ENCODE data around the gene SYT8.
"Not testable (repeated sequence)": the region's sequence is repeated elsewhere in the genome, so short reads cannot be mapped to it uniquely, and the experiment has no call there.

SYT8 gene

GRCh38 chr11:1805525-1805924, 29.3 kb upstream of the SYT8 start:
- Histone ChIP-seq H3K36me3 (ENCODE audit: control insufficient read depth in 2 of 2, insufficient read depth in 2 of 2, low read length in 2 of 2) (no peaks in the 10 kb centered on the region), H3K4me1 (ENCODE audit: control insufficient read depth, insufficient read depth, low read length) (no peaks in the 10 kb centered on the region), H3K9ac (ENCODE audit: low read length in 2 of 2) (no peak overlapping the region), H3K27ac (ENCODE audit: low read length) (no peak overlapping the region), H3K4me3 (ENCODE audit: low read length in 2 of 2) (no peak overlapping the region), H3K27me3 (ENCODE audit: control insufficient read depth in 1 of 2, insufficient read depth in 2 of 2, low read length in 2 of 2) (peaks cover 2 to 9% of the 10 kb centered on the region in 2 donors), H3K9me3 (ENCODE audit: control insufficient read depth in 2 of 2, low read length in 2 of 2) (no peaks in the 10 kb centered on the region)

GRCh38 chr11:1807264-1807995, 27.4 kb upstream of the SYT8 start:
- Histone ChIP-seq H3K9me3 (ENCODE audit: control insufficient read depth in 2 of 2, low read length in 2 of 2) (peaks cover 3 to 4% of the 10 kb centered on the region in 2 donors), H3K27me3 (ENCODE audit: control insufficient read depth in 1 of 2, insufficient read depth in 2 of 2, low read length in 2 of 2) (peaks cover 2 to 12% of the 10 kb centered on the region in 2 donors), H3K4me3 (ENCODE audit: low read length in 2 of 2) (no peak overlapping the region), H3K27ac (ENCODE audit: low read length) (no peak overlapping the region), H3K36me3 (ENCODE audit: control insufficient read depth in 2 of 2, insufficient read depth in 2 of 2, low read length in 2 of 2) (no peaks in the 10 kb centered on the region), H3K4me1 (ENCODE audit: control insufficient read depth, insufficient read depth, low read length) (no peaks in the 10 kb centered on the region), H3K9ac (ENCODE audit: low read length in 2 of 2) (no peak overlapping the region)

GRCh38 chr11:1810761-1811160, 24.0 kb upstream of the SYT8 start:
- Histone ChIP-seq H3K4me3 (ENCODE audit: low read length in 2 of 2) (no peak overlapping the region), H3K27me3 (ENCODE audit: control insufficient read depth in 1 of 2, insufficient read depth in 2 of 2, low read length in 2 of 2) (peaks cover 3 to 7% of the 10 kb centered on the region in 2 donors), H3K36me3 (ENCODE audit: control insufficient read depth in 2 of 2, insufficient read depth in 2 of 2, low read length in 2 of 2) (no peaks in the 10 kb centered on the region), H3K9me3 (ENCODE audit: control insufficient read depth in 2 of 2, low read length in 2 of 2) (peaks cover 3 to 4% of the 10 kb centered on the region in 2 donors), H3K4me1 (ENCODE audit: control insufficient read depth, insufficient read depth, low read length) (no peaks in the 10 kb centered on the region), H3K27ac (ENCODE audit: low read length) (no peak overlapping the region), H3K9ac (ENCODE audit: low read length in 2 of 2) (no peak overlapping the region)

DNA sequence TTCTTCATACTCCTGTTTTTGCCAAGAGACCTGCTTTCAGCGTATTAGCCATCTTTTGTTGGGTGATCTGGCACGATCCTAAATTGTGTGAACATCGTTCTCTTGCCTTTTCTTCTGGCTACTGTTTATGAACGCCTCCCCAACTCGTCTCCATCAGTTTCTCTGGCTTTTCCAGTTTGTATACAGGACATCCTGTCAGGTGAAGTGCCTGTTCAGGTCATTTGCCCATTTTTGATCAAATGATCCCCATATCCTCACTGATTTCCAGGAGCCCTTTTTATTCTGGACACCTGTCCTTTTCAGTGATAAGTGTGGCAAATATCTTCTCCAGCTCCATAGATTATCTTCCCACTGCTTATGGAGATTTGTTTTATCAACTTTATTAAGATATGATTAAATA, 22.5 kb upstream of the SYT8 start:
- Histone ChIP-seq H3K36me3 (ENCODE audit: control insufficient read depth in 2 of 2, insufficient read depth in 2 of 2, low read length in 2 of 2) (no peaks in the 10 kb centered on the region), H3K27ac (ENCODE audit: low read length) (no peak overlapping the region), H3K9me3 (ENCODE audit: control insufficient read depth in 2 of 2, low read length in 2 of 2) (peaks cover 3 to 4% of the 10 kb centered on the region in 2 donors), H3K4me1 (ENCODE audit: control insufficient read depth, insufficient read depth, low read length) (no peaks in the 10 kb centered on the region), H3K9ac (ENCODE audit: low read length in 2 of 2) (no peak overlapping the region), H3K4me3 (ENCODE audit: low read length in 2 of 2) (no peak overlapping the region), H3K27me3 (ENCODE audit: control insufficient read depth in 1 of 2, insufficient read depth in 2 of 2, low read length in 2 of 2) (peaks cover 3 to 7% of the 10 kb centered on the region in 2 donors)

- Histone ChIP-seq H3K4me1 (ENCODE audit: control insufficient read depth, insufficient read depth, low read length) (no peaks in the 10 kb centered on the region), H3K36me3 (ENCODE audit: control insufficient read depth in 2 of 2, insufficient read depth in 2 of 2, low read length in 2 of 2) (no peaks in the 10 kb centered on the region), H3K9ac (ENCODE audit: low read length in 2 of 2) (no peak overlapping the region), H3K27ac (ENCODE audit: low read length) (no peak overlapping the region), H3K9me3 (ENCODE audit: control insufficient read depth in 2 of 2, low read length in 2 of 2) (peaks cover 3 to 4% of the 10 kb centered on the region in 2 donors), H3K27me3 (ENCODE audit: control insufficient read depth in 1 of 2, insufficient read depth in 2 of 2, low read length in 2 of 2) (peaks cover 3 to 5% of the 10 kb centered on the region in 2 donors), H3K4me3 (ENCODE audit: low read length in 2 of 2) (no peak overlapping the region)
Observed at GRCh38 chr11:1812801-1813200, 22.0 kb upstream of the SYT8 start.

- H3K27me3 ChIP-seq (ENCODE audit: control insufficient read depth in 1 of 2, insufficient read depth in 2 of 2, low read length in 2 of 2); H3K4me3 ChIP-seq (ENCODE audit: low read length in 2 of 2); H3K9ac ChIP-seq (ENCODE audit: low read length in 2 of 2); H3K4me1 ChIP-seq (ENCODE audit: control insufficient read depth, insufficient read depth, low read length); H3K9me3 ChIP-seq (ENCODE audit: control insufficient read depth in 2 of 2, low read length in 2 of 2); H3K36me3 ChIP-seq (ENCODE audit: control insufficient read depth in 2 of 2, insufficient read depth in 2 of 2, low read length in 2 of 2); H3K27ac ChIP-seq (ENCODE audit: low read length): not testable (repeated sequence)
Observed at GRCh38 chr11:1813356-1813755, 21.4 kb upstream of the SYT8 start.

GRCh38 chr11:1814691-1815090, 20.1 kb upstream of the SYT8 start:
- Histone ChIP-seq H3K27ac (ENCODE audit: low read length) (no peak overlapping the region), H3K27me3 (ENCODE audit: control insufficient read depth in 1 of 2, insufficient read depth in 2 of 2, low read length in 2 of 2) (peaks cover 3 to 5% of the 10 kb centered on the region in 2 donors)

DNA sequence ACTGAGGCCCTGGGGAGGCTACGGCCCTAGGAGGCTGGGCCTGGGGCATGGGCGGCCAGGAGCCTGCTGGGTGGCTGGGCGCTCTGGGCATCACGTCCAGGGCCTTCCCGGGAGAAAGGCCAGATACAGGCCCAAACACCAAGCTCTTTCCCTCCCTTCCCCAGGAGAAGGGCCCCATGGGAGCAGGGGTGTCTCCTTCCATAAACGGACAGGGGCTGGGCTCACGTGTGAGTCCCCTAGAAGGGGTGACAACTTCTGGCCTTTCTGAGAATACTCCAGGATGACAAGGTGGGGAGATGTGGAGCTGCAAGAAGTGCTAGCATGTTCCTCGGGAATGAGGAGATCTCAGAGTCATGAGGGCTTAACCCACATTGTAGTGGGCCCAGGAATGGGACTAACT, 19.5 kb upstream of the SYT8 start:
- H3K4me3 ChIP-seq (ENCODE audit: low read length in 2 of 2) = no peak overlapping the region
- peaks cover 3 to 5% of the 10 kb centered on the region in 2 donors for H3K27me3 ChIP-seq (ENCODE audit: control insufficient read depth in 1 of 2, insufficient read depth in 2 of 2, low read length in 2 of 2)
- no peaks in the 10 kb centered on the region for H3K4me1 ChIP-seq (ENCODE audit: control insufficient read depth, insufficient read depth, low read length)
- no peak overlapping the region for H3K9ac ChIP-seq (ENCODE audit: low read length in 2 of 2)
- peaks cover 7 to 14% of the 10 kb centered on the region in 2 donors for H3K9me3 ChIP-seq (ENCODE audit: control insufficient read depth in 2 of 2, low read length in 2 of 2)
- no peaks in the 10 kb centered on the region for H3K36me3 ChIP-seq (ENCODE audit: control insufficient read depth in 2 of 2, insufficient read depth in 2 of 2, low read length in 2 of 2)
- no peak overlapping the region for H3K27ac ChIP-seq (ENCODE audit: low read length)

More at GRCh38 chr11:1814691-1815090, 20.1 kb upstream of the SYT8 start:
- Histone ChIP-seq H3K4me3 (ENCODE audit: low read length in 2 of 2) (no peak overlapping the region), H3K4me1 (ENCODE audit: control insufficient read depth, insufficient read depth, low read length) (no peaks in the 10 kb centered on the region), H3K9ac (ENCODE audit: low read length in 2 of 2) (no peak overlapping the region), H3K36me3 (ENCODE audit: control insufficient read depth in 2 of 2, insufficient read depth in 2 of 2, low read length in 2 of 2) (no peaks in the 10 kb centered on the region), H3K9me3 (ENCODE audit: control insufficient read depth in 2 of 2, low read length in 2 of 2) (peaks cover 7 to 14% of the 10 kb centered on the region in 2 donors)

GRCh38 chr11:1815751-1816150, 19.0 kb upstream of the SYT8 start:
- H3K4me1 ChIP-seq (ENCODE audit: control insufficient read depth, insufficient read depth, low read length) = no peaks in the 10 kb centered on the region
- peaks cover 3 to 5% of the 10 kb centered on the region in 2 donors for H3K27me3 ChIP-seq (ENCODE audit: control insufficient read depth in 1 of 2, insufficient read depth in 2 of 2, low read length in 2 of 2)
- H3K9me3 ChIP-seq (ENCODE audit: control insufficient read depth in 2 of 2, low read length in 2 of 2) = peaks cover 7 to 14% of the 10 kb centered on the region in 2 donors
- H3K4me3 ChIP-seq (ENCODE audit: low read length in 2 of 2) = no peak overlapping the region
- H3K27ac ChIP-seq (ENCODE audit: low read length) = no peak overlapping the region
- no peak overlapping the region for H3K9ac ChIP-seq (ENCODE audit: low read length in 2 of 2)
- H3K36me3 ChIP-seq (ENCODE audit: control insufficient read depth in 2 of 2, insufficient read depth in 2 of 2, low read length in 2 of 2) = no peaks in the 10 kb centered on the region

DNA sequence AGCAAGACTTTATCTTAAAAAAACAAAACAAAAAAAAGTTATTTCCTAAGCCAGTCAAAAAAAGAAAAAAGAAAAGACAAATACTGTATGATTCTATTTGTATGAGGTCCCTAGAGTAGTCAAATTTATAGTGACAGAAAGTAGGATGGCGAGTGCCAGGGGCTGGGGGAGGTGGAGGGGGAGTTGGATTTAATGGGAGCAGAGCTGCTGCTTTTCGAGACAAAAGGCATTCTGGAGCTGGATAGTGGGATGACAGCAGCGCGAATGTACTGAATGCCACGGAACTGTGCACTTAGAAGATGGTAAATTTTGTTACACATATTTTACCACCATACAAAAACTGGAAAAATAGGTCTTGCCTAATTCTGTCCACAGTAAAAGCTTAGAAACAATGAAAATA, 17.8 kb upstream of the SYT8 start:
- no peak overlapping the region for H3K4me3 ChIP-seq (ENCODE audit: low read length in 2 of 2)
- no peak overlapping the region for H3K9ac ChIP-seq (ENCODE audit: low read length in 2 of 2)
- H3K9me3 ChIP-seq (ENCODE audit: control insufficient read depth in 2 of 2, low read length in 2 of 2) = peaks cover 7 to 14% of the 10 kb centered on the region in 2 donors
- no peaks in the 10 kb centered on the region for H3K4me1 ChIP-seq (ENCODE audit: control insufficient read depth, insufficient read depth, low read length)
- H3K36me3 ChIP-seq (ENCODE audit: control insufficient read depth in 2 of 2, insufficient read depth in 2 of 2, low read length in 2 of 2) = no peaks in the 10 kb centered on the region
- H3K27me3 ChIP-seq (ENCODE audit: control insufficient read depth in 1 of 2, insufficient read depth in 2 of 2, low read length in 2 of 2) = peaks cover 3 to 5% of the 10 kb centered on the region in 2 donors
- no peak overlapping the region for H3K27ac ChIP-seq (ENCODE audit: low read length)

DNA sequence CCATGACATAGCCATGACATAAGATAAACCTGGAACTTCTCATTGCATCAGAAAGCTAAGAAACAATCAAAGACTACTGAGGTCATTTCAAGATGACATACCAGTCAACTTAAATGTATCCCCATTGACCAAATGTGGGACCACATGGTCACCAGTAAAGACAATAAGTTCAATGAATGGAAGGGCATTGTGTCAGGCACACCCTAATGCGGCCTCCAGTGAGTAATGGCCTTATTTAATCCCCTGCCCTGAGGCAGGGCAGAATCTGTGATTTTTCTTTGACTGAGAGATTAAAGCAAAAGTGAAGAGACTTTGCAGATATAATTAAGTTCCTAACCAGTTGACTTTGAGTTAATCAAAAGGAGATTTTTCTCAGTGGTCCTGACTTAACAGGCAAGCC, 17.3 kb upstream of the SYT8 start:
- H3K4me1 ChIP-seq (ENCODE audit: control insufficient read depth, insufficient read depth, low read length) = no peaks in the 10 kb centered on the region
- no peak overlapping the region for H3K27ac ChIP-seq (ENCODE audit: low read length)
- H3K27me3 ChIP-seq (ENCODE audit: control insufficient read depth in 1 of 2, insufficient read depth in 2 of 2, low read length in 2 of 2) = peaks cover 2 to 3% of the 10 kb centered on the region in 2 donors
- H3K9me3 ChIP-seq (ENCODE audit: control insufficient read depth in 2 of 2, low read length in 2 of 2) = peaks cover 4 to 10% of the 10 kb centered on the region in 2 donors
- H3K4me3 ChIP-seq (ENCODE audit: low read length in 2 of 2) = no peak overlapping the region
- no peak overlapping the region for H3K9ac ChIP-seq (ENCODE audit: low read length in 2 of 2)
- H3K36me3 ChIP-seq (ENCODE audit: control insufficient read depth in 2 of 2, insufficient read depth in 2 of 2, low read length in 2 of 2) = no peaks in the 10 kb centered on the region
